ENCODE measurements around the gene XRCC3. TPM values are rescaled to one million over a fixed set of nuclear protein-coding genes. Genes with fewer than 3 reads are reported as not detected.

Gene XRCC3
- total and polyA plus RNA-seq, 12 donors = 1.0 to 4.4 (median 3.0) TPM

GRCh38 chr14:103731916-103732867 lies 16.9 kb upstream of the XRCC3 start:
- WGBS, 2 donors = 87 to 90% methylated on average over 24 of the region's 24 CpGs
- H3K36me3 ChIP-seq = peaks cover 0 to 93% (median 51%) of the 10 kb centered on the region in 9 donors
- H3K4me3 ChIP-seq = no peak overlapping the region
- H3K4me1 ChIP-seq = peaks cover 4 to 76% (median 36%) of the 10 kb centered on the region in 9 donors
- H3K27me3 ChIP-seq = no peaks in the 10 kb centered on the region
- ATAC-seq = peak in 2 of 8 donors; percentile 0 to 4
- no peaks in the 10 kb centered on the region for H3K9me3 ChIP-seq
- intact Hi-C loops (cut with DNase I) = no loop called here
- peak overlapping the region in 2 of 10 donors; percentile 25 for H3K27ac ChIP-seq
- TF ChIP-seq CTCF (IDR thresholded peaks at IDR 0.05) = no peak
- peak in 1 of 2 donors; percentile 10 for DNase-seq

- ATAC-seq = no peak
- Histone ChIP-seq H3K9me3 (no peaks in the 10 kb centered on the region), H3K4me3 (no peak overlapping the region), H3K27me3 (no peaks in the 10 kb centered on the region), H3K36me3 (peaks cover 0 to 88% (median 47%) of the 10 kb centered on the region in 9 donors), H3K27ac (peak overlapping the region in 1 of 10 donors; percentile 5), H3K4me1 (peaks cover under 1 to 70% (median 32%) of the 10 kb centered on the region in 9 donors)
- TF ChIP-seq CTCF (IDR thresholded peaks at IDR 0.05) = no peak
- 89% methylated on average over 15 of the region's 15 CpGs for WGBS, 2 donors
- intact Hi-C loops (cut with DNase I) = no loop called here
- DNase-seq = peak in 1 of 2 donors; percentile 7
Measured at GRCh38 chr14:103731481-103731880, 16.2 kb upstream of the XRCC3 start.

GRCh38 chr14:103730490-103731035 lies 15.3 kb upstream of the XRCC3 start:
- DNase-seq (peak; percentile 69 to 80), ATAC-seq (peak; percentile 78 to 89 (median 85))
- Histone ChIP-seq H3K4me3 (no peak overlapping the region), H3K27me3 (no peaks in the 10 kb centered on the region), H3K36me3 (peaks cover 0 to 88% (median 47%) of the 10 kb centered on the region in 9 donors), H3K4me1 (peaks cover 4 to 70% (median 26%) of the 10 kb centered on the region in 9 donors), H3K27ac (peak overlapping the region in 5 of 10 donors; percentile 9 to 51 (median 29)), H3K9me3 (no peaks in the 10 kb centered on the region)
- peak in 1 of 9 donors; percentile 11 for TF ChIP-seq CTCF (IDR thresholded peaks at IDR 0.05)
- WGBS, 2 donors = 52 to 72% methylated on average over 15 of the region's 15 CpGs
- intact Hi-C loops (cut with DNase I) = no loop called here
